Right lobe of liver (tissue), 4 donors: ENCODE data around the gene DGUOK.

Experiments
- POLR2A ChIP-seq: fragments of 450-650 bp; IDR thresholded peaks from one replicate; pipeline ENCODE4 v1.6.1; 2017; ENCODE audit warnings: antibody characterized with exemption, mild to moderate bottlenecking
- TF ChIP-seq, protein P1 (sequence below), 4 donors: fragments of 200-600 bp in 3 of 4; fragments of 450-650 bp in 1 of 4; IDR thresholded peaks; one replicate each; pipeline versions ENCODE4 v1.5.1 to v1.8.0; 2016 to 2022; ENCODE audit warnings: antibody characterized with exemption in 4 of 4, mild to moderate bottlenecking in 2 of 4
- donor health status: DM: no; HTN: no; CAD: no.
- donor health status: DM: no; HTN: no; CAD: no.
- donor health status: DM: no; HTN: yes; CAD: no.

DNA sequence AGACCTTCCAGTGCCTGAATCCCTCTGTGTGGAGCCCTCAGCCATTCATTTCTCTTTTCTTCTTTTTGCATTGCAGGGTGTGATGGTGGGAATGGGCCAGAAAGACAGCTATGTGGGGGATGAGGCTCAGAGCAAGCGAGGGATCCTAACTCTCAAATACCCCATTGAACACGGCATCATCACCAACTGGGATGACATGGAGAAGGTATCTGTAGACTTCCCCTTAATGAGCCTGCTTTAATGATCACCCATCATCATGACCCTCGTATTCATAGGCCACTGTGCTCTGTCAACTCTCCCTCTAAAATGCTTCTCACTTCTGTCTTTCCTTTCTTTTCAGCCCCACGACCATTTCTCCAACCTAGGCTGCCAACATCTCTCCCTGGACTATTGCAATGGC, 24.4 kb upstream of the DGUOK start:
- no peak for TF ChIP-seq POLR2A
- TF ChIP-seq, protein P1, sequence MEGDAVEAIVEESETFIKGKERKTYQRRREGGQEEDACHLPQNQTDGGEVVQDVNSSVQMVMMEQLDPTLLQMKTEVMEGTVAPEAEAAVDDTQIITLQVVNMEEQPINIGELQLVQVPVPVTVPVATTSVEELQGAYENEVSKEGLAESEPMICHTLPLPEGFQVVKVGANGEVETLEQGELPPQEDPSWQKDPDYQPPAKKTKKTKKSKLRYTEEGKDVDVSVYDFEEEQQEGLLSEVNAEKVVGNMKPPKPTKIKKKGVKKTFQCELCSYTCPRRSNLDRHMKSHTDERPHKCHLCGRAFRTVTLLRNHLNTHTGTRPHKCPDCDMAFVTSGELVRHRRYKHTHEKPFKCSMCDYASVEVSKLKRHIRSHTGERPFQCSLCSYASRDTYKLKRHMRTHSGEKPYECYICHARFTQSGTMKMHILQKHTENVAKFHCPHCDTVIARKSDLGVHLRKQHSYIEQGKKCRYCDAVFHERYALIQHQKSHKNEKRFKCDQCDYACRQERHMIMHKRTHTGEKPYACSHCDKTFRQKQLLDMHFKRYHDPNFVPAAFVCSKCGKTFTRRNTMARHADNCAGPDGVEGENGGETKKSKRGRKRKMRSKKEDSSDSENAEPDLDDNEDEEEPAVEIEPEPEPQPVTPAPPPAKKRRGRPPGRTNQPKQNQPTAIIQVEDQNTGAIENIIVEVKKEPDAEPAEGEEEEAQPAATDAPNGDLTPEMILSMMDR (IDR thresholded peaks at IDR 0.05), result no peak
